ENCODE measurements around the gene ZNF568.

DNA sequence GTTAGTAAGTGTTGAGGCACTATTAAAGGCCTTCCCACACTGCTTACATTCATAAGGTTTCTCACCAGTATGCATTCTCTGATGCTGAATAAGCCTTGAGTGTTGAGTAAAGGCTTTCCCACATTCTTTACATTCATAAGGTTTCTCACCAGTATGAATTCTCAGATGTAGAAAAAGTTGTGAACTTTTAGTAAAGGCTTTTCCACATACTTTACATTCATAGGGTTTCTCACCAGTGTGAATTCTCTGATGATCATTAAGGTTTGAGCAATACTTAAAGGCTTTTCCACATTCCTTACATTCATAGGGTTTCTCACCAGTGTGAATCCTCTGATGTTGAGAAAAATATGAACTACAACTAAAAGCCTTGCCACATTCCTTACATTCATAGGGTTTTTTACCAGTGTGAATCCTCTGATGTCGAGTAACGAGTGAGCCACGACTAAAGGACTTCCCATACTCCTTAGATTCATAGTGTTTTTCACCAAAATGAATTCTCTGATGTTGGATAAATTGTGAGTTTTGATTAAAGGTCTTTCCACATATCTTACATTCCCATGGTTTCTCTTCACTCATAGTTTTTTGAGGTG is 24.3 kb upstream of the ZNF568 start:
- TF ChIP-seq BRF1 (IDR thresholded peaks at IDR 0.05; ENCODE audit: borderline replicate concordance, extremely low read depth, insufficient read length): no peak
- no peak for TF ChIP-seq SMARCA5 (IDR thresholded peaks at IDR 0.05)
- no peak for TF ChIP-seq MXD1 (CRISPR knock-in tag; IDR thresholded peaks at IDR 0.05; ENCODE audit: borderline replicate concordance, poor library complexity, severe bottlenecking)
- TF ChIP-seq, protein P1, sequence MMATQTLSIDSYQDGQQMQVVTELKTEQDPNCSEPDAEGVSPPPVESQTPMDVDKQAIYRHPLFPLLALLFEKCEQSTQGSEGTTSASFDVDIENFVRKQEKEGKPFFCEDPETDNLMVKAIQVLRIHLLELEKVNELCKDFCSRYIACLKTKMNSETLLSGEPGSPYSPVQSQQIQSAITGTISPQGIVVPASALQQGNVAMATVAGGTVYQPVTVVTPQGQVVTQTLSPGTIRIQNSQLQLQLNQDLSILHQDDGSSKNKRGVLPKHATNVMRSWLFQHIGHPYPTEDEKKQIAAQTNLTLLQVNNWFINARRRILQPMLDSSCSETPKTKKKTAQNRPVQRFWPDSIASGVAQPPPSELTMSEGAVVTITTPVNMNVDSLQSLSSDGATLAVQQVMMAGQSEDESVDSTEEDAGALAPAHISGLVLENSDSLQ (IDR thresholded peaks at IDR 0.05): no peak

Measured in K562 (cell line).